Left cardiac atrium (tissue), 4 donors: Measurements from ENCODE around the gene ADAP1. TPM values are rescaled to one million over a fixed set of nuclear protein-coding genes. Genes with fewer than 3 reads are reported as not detected.

ENCODE experiments used
- ATAC-seq, 2 donors: fragments of 200-7000 bp; cut with Tn5 transposase; one replicate each; pipeline ENCODE4 v1.9.1; 2020; ENCODE audit warnings: mild to moderate bottlenecking in 2 of 2, moderate library complexity in 2 of 2
- DNase-seq: peaks from one replicate; pipeline ENCODE4 v3.0.0-alpha.2; 2020
- intact Hi-C, 2 donors: fragments of 100-400 bp; cut with DNase I; formaldehyde crosslinking; loops; one replicate each; pipeline versions ENCODE4 v1.14.1 to v1.15.1; 2022 to 2023
- total RNA-seq, 2 donors: library from RNA; stranded (reverse); fragmentation: NEBNext Ultra II Directional; extraction: Animal tissue kit (Norgen Biotek cat#: 25700); gene quantifications; one replicate each; pipeline ENCODE4 v1.2.1, GENCODE V29; 2021
- donor health status: DM: no; HTN: yes; CAD: no.
- donor health status: DM: no; HTN: yes; CAD: no; lungs with severe emphysema.
- donor health status: DM: yes; HTN: yes; CAD: no.
- donor health status: Dilated cardiomyopathy.

Gene ADAP1
- total RNA-seq, 2 donors from 2014 or later, result 6.9 to 8.2 TPM

DNA sequence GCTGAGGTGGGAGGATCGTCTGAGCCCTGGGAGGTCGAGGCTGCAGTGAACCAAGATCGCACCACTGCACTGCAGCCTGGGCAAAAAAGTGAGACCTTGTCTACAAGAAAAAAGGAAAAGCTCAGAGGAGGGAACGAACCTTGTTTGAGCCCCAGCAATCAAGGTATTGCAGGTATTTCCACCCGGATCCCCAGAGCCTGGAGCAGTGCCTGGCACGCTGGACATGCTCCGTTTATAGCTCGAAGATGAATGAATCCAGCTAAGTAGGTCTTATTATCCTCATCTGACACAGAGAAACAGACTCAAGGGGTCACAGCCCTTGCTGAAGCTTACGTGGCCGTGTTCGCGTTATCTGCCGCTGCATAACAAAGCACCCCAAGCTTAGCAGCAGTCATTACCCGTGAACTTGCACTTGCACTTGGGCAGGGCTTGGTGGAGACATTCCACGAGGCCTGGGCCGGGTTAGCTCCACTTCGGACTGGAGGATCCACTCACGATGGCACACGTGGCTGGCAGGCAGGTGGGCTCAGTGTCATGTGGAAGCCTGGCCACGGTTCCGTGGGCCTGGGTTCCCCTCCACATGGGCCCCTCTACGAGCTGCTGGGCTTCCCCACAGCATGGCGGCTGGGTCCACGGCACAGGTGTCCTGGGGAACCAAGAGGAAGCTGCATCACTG is 24.1 kb upstream of the ADAP1 start:
- no peak for ATAC-seq
- intact Hi-C loops, result no loop called here

DNA sequence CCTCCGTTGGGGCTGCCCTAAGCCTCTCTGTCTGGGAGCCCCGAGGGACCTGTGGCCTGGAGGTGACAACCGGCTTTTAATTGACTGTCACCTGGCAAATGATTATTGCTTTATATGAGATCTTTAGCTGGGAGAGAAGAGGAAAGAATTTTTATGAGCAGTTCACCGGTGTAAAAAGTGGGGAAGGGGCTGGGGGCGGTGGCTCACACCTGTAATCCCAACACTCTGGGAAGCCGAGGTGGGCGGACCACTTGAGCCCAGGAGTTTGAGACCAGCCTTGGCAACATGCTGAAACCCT is 23.5 kb upstream of the ADAP1 start:
- intact Hi-C loops, result no loop called here
- ATAC-seq (no peak), DNase-seq (no peak)

More for the DNA sequence above, 24.1 kb upstream of the ADAP1 start:
- no peak for DNase-seq

DNA sequence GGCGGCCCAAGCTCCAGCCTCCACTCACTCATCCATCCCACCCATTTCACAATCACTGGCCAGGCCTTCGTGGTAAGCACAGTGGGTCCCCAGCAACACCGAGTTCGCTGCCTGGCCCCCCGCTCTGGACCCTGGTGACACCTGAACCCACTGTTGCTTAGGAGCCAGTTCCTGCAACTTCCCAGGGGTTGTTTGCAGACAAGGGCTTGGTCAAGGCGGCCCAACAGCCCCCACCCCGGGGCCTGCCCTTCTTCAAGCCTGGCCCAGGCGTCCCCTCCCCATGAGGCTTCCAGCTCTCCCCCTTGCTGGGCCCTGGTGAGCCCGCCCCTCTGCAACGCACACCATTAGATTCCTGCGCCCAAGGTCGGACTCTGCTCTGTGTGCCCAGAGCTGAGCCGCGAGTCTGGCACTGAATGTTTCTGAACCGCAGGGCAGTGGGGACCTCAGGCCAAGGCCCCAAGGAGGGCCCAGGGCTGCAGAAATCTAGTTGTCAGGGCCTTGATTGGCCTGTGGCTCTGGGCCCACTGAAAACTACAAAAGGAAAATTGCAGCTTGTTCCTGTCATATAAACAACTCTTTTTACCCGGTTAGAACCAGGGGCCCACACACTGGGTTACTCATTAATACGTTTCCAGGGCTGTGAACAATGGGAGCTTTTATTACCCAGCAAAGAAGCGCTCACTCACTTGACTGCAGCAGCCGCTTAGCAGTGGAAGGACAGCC is 23.0 kb upstream of the ADAP1 start:
- ATAC-seq (no peak), DNase-seq (no peak)
- intact Hi-C loops, result no loop called here

DNA sequence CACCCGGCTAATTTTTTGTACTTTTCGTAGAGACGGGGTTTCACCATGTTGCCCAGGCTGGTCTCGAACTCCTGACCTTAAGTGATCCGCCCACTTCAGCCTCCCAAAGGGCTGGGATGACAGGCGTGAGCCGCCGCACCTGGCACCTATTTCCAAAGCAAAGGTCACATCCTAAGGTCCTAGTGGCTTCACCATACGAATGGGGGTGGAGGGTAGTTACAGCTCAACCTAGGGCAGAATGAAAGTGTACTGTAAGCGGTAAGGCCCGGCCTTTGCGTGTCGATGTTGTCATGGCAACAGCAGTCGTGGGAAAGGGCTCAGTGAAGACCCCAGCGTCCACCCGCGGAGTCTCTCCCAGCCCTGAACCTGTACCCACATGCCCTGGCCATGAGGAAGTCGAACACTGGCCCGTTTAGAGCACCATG is 22.4 kb upstream of the ADAP1 start:
- DNase-seq (no peak), ATAC-seq (no peak)
- intact Hi-C loops, result no loop called here

DNA sequence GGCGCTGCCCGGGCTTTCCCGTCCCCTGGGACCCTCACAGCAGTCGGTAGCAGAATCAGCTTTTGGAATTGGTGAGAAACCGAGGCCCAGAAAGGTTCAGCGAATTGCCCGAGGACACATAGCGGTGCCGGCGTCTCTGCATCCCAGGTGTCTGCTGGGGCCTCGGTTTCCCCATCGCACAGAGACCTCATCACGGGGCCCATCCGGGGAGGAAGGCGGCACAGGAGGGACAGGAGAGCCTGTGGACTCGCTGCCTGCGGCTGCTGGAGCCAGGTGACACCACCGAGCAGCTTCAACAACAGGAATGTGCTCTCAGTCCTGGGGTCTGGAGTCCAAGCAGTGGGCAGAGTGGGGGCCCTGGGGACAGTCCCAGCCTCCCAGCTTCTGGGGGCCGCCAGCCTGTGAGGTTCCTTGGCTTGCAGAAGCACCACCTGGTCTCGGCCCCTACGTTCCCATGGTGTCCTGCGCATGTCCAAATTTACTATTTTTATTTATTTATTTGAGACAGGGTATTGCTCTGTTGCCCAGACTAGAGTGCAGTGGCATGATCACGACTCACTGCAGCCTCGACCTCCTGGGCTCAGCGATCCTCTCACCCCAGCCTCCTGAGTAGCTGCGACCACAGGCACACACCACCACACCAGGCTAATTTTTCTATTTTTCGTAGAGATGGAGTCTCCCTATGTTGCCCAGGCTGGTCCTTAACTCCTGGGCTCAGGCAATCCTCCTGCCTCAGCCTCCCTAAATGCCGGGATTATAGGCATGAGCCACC is 21.4 kb upstream of the ADAP1 start:
- ATAC-seq, result no peak
- intact Hi-C loops, result no loop called here
- DNase-seq, result no peak

DNA sequence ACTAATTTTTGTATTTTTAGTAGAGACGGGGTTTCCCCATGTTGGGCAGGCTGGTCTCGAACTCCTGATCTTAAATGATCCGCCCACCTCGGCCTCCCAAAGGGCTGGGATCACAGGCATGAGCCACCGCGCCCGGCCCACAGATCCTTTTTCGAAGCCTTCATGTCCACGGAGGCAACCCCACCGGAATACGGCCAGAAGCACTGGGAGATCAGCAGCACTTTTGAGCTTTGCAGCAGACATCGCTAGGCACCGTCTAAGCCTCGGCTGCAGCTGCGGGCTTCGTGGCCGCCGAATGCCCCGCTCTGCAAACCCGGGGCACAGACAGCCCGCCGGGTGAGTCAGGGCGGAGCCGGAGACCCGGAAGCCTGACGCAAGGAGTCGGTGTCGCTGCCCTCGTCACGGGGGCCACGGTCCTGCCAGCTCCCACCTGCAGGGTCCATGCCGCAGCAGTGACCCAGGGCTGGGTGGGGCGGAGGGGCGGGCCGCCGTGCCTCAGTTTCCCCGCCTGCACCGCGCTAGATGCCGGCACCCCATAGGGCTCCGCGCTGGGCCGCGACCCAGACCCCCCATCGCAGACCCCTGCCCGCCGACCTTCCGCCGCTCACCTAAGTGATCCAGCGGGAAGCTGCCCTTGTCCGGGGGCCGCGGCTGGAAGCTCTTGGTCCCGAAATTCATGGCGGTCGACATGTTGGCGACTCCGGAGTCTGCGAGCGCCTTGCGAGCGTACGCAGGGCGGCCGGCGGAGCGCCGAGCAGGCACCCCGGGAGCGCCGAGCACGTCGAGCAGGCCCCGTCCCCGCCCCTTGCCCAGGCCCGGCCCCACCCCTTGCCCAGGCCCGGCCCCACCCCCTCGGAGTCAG is 20.6 kb upstream of the ADAP1 start, which contains the start of gene COX19:
TSS of gene COX19 (minus strand) at position 730 of the 862 bp plus-strand sequence. CDS start at position 690, 40 bp downstream.
- peak; percentile 98 to 99 for ATAC-seq
- peak; percentile 92 for DNase-seq
- intact Hi-C loops, result no loop called here

DNA sequence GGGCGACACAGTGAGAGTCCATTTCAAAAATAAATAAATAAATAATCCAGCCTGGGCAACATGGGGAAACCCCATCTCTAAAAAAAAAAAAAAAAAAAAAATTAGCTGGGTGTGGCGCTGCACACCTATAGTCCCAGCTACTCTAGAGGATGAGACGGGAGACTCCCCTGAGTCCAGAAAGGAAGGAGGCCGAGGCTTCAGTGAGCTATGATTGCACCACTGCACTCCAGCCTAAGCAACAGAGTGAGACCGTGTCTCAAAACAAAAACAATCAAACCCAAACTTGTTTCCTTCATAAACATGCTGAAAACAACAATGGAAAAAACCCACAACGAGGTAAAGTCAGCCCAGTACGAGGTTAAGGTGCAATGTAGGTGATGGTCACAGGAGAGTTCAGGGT is 19.7 kb upstream of the ADAP1 start:
- no peak for ATAC-seq
- no peak for DNase-seq
- intact Hi-C loops, result no loop called here

DNA sequence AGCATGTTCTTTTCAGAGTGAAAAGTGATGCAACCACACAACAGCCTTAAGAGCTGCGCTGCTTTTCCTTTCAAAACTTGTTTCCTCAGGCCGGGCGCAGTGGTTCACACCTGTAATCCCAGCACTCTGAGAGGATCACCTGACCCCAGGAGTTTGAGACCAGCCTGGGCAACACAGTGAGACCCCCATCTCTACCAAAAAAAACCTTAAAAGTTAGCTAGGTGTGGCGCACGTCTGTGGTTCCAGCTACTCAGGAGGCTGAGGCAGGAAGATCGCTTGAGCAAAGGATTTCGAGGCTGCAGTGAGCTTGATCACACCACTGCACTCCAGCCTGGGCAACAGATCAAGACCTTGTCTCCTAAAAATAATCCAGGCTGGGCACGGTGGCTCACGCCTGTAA is 18.8 kb upstream of the ADAP1 start:
- intact Hi-C loops, result no loop called here
- no peak for DNase-seq
- ATAC-seq, result no peak

DNA sequence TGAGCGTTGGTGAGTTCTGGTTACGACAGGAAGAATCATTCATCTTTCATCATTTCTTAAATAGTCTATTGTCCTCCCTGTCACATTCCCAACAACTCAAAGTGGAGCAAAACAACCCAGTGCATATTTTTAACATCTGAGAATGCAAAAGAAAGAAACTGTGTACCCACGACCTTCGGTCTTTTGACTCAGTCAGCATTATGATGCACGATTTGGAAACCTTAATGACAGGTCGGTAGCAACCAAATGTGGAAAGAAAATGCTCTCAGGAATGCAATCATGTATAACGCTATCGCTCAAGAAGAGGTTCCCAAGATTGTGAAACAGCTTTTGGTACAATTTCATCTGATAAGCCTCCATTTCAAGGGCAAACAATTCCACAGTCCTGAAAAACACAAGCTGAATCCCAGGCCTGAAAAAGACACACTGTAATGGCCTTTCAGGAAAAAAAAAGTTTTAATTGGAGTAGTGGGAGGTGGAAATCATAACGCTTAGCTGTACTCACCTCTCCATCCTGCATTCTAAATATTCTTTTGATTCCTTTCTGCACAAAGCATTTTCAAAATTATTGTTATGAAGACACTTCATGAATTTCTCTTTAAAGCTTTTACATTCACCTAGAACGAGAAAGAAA is 18.3 kb upstream of the ADAP1 start:
- no peak for ATAC-seq
- intact Hi-C loops, result no loop called here
- DNase-seq, result no peak

DNA sequence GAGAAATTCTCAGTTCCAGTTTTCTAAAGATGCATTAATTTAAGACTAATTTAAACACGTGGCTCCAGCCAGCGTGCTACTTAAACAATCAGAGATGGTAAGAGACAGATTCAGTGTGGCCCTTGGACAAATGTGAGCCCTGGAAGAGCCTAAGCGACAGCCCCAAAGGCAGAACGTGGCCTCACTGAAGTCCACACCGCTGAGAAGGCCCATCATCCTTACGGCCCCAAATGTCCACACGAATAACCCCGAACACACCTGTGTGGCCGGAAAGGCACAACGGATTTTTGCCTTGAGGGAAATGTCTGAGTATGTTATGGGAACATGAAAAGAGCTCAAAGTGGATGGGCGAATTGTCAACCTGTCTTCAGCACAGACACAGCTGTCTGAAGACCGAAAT is 17.6 kb upstream of the ADAP1 start:
- DNase-seq (no peak), ATAC-seq (no peak)
- intact Hi-C loops, result no loop called here

DNA sequence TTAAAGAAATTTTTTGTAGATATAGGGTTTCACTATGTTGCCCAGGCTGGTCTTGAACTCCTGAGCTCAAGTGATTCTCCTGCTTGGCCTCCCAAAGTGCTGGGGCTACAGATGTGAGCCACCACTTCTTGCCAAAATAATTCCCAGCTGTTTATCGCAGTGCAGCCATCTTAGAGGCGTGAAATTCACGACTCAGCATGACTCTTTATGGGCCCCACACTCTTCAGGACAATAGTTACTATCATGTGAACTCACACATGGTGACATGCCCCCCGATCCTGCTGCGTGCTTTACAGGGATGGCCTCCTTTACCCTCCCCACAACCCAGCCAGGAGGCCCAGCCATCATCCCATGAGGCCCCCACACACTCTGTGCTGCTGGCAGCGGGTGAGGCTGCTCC is 16.3 kb upstream of the ADAP1 start:
- ATAC-seq (no peak), DNase-seq (no peak)
- intact Hi-C loops, result no loop called here

DNA sequence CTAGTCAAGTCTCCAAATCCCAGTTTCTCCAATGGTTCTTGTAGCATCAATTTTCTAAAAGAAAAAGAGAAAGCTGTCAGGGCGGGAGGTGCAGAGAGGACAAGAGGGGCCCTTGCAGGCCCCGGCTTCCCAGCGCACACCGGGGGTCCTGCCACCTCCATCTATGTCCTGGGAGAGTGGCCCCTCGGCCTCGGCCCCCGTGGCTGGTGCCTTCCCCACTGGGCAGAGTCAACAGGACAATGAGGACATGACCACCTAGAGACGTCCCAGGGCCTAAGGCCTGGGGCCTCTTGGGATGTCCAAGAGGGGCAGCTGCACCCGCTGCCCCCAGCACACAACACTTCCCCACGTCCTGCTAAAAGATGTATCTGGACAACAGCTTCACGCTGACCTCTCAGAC is 14.9 kb upstream of the ADAP1 start:
- no peak for ATAC-seq
- intact Hi-C loops, result no loop called here
- no peak for DNase-seq

DNA sequence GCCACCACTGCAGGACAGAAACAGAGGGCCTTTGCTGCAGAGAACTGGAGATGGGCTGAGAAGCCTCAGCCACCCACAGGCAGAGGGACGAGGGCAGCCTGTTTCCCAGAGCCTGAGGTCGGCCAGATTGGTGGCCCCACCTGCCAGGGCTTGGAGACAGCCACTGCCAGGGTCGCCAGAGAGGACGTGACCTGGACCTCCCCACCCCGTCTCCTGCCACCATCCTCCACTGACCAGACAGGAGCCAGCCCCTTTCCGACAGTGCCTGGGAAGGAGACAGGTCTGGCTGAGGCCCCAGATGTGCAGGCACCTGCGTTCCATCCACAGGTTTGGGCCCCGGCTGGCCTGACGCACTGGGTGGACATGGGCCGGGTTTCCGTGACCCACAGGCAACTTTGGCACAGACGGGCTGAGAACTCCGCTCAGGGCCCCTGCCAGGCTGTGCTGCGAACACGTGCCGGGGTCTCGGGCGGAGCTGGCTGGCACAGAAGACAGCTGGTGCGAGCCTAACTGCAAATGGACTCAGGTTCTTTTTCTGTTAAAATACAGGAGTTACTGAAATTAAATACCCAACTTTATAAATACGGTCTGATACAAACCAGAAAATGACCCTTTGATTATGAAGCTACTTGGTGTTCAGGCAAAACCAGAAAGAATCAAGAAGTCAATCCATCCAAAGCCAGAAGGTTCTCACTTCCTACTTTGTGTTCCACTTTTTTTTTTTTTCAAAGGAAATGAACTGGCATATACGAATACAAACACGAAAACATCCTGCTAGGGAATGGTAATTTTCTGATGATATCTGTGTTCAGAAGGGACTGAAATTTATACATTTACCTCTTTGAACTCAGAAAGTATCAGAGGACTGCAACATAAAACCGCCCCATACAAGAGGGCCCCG is 14.0 kb upstream of the ADAP1 start:
- ATAC-seq, result no peak
- intact Hi-C loops, result no loop called here
- DNase-seq, result no peak

DNA sequence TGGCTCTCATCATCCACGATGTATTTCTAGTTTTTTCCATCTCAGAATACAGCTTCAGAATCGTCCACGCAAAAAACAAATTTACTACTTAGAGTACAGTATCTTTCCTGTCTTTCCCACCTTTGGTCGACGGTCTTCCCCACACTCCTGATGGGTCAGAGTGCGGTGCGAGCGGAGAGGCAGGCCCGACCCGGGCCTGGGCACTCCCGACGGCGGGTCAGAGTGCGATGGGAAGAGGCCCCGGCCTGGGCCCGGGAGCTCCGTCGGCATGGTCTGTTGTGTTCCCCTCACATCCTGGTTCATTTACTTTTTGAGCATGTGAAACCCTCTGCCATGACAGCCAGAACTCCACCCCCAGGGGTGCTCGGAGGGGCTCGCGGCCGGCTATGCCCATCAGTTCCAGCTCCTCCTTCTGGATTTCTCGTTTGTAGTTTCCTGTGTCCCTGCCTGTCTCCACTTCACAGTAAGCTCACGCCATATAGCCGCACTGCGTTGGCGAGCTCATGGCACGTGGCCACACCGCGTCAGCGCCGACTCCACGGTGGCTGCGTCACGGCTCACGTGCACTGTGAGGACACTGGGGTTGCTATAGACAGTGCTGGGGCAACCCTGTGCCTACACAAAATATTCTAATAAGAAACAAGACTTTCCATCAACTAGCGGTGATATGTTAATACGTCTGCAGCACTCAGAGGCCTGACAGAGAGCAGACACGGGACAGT is 13.0 kb upstream of the ADAP1 start:
- intact Hi-C loops, result no loop called here
- DNase-seq (no peak), ATAC-seq (no peak)

DNA sequence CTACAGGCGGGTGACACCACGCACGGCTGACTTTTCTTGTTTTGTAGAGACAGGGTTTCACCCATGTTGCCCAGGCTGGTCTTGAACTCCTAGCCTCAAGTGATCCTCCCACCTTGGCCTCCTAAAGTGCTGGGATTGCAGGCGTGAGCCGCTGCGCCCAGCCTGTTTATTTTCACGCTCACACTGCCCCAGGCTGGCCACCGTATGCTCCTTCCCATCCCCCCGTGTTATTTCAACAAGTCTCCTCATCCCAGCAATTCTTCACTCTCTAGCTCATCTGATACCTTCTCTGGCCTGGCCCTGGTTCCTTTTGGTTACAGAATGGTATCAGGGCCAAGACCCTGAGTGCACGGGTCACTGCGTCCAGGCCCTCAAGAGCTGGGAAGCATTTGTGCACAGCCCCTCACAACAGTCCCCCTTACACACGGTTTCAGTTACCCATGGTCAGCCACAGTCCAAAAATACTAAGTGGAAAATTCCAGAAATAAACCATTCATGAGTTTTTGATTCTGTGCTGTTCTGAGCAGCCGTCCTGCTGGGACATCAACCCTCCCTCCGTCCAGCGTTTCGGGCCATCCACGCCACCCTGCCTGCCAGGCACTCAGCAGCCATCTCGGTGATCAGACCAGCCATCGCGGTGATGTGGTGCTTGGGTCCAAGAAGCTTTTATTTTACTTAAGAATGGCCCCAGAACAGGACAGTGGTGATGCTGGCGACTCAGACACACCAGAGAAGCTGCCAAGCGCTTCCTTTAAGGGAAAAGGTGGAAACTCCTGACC is 12.0 kb upstream of the ADAP1 start:
- intact Hi-C loops, result no loop called here
- ATAC-seq (no peak), DNase-seq (no peak)

DNA sequence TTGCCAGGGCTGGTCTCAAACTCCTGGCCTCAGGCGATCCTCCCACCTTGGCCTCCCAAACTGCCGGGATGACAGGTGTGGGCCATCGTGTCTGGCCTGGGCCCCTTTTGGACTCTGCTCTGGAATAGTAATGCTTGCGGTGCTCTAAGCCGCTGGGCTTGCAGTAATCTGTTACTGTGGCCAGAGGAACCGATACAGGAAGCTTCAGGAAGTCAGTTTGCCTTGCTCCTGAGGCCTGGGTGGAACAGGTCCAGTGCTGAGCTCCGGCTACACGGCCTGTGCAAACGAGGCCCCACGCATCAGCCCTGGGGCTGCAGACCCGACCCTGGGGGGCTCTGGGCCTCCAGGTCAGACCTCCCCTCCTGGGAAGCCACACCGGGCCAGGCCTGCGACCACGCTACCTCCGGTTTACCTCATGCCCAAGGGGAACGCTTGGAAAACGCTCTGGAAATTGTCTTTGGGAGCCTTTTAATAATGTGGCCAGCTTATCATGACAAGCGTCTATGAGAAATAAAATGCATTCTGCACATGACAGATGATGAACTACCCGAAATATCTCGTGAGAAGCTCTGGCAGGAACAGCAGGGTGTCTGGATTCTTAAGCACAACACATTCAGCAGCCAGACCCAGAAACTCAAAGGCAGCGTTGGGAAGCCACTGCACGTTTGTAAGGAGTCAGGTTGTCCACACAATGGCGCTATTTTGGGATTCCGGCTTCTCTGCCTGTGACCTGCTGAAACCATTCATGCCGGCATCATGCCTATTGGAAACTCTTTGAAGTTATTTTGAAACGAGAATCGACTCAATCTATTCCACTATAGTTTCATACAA is 10.1 kb upstream of the ADAP1 start:
- peak; percentile 47 for DNase-seq

More for the DNA sequence above, 10.1 kb upstream of the ADAP1 start:
- intact Hi-C loops, result no loop called here
- ATAC-seq, result peak; percentile 53 to 67
